Upper lobe of left lung (tissue), 6 donors: ENCODE data around the gene RHBDF1. TPM values are rescaled to one million over a fixed set of nuclear protein-coding genes. Genes with fewer than 3 reads are reported as not detected.
A peak's percentile ranks its signal among the peaks of the same experiment; 100 is the strongest.

ENCODE experiments used
- ATAC-seq, 2 donors: fragments of 200-7000 bp; cut with Tn5 transposase; one replicate each; pipeline ENCODE4 v1.9.1; 2022; ENCODE audit warnings: mild to moderate bottlenecking in 2 of 2, moderate library complexity in 2 of 2; ENCODE audit not compliant: low FRiP score in 2 of 2
- DNase-seq, 2 donors: peaks; one replicate each; pipeline ENCODE4 v3.0.0-alpha.2; 2019 to 2020
- H3K27ac ChIP-seq, 4 donors: fragments of 200-600 bp; sonication (generic); one replicate each; pipeline ENCODE4 v1.5.1; 2016 to 2019
- H3K27me3 ChIP-seq, 4 donors: fragments of 200-600 bp; sonication (generic); one replicate each; pipeline ENCODE4 v1.5.1; 2017 to 2019
- H3K36me3 ChIP-seq, 4 donors: fragments of 200-600 bp; sonication (generic); one replicate each; pipeline ENCODE4 v1.5.1; 2016 to 2019
- H3K4me1 ChIP-seq, 4 donors: fragments of 200-600 bp; sonication (generic); one replicate each; pipeline ENCODE4 v1.5.1; 2018 to 2019
- H3K4me3 ChIP-seq, 4 donors: fragments of 200-600 bp; sonication (generic); one replicate each; pipeline ENCODE4 v1.5.1; 2017 to 2019; ENCODE audit warnings: mild to moderate bottlenecking in 2 of 4, moderate library complexity in 1 of 4
- H3K9me3 ChIP-seq, 4 donors: fragments of 200-600 bp; sonication (generic); one replicate each; pipeline ENCODE4 v1.5.1; 2018 to 2019
- EP300 ChIP-seq, 4 donors: sonication (generic); formaldehyde crosslinking; IDR thresholded peaks; one replicate each; pipeline ENCODE4 v1.5.1; 2017; ENCODE audit warnings: antibody characterized with exemption in 4 of 4, control low read depth in 2 of 4
- POLR2A ChIP-seq, 4 donors: fragments of 450-650 bp; IDR thresholded peaks; one replicate each; pipeline ENCODE4 v1.5.1; 2016 to 2017; ENCODE audit warnings: antibody characterized with exemption in 4 of 4, mild to moderate bottlenecking in 2 of 4
- POLR2AphosphoS5 ChIP-seq, 2 donors: sonication (generic); formaldehyde crosslinking; IDR thresholded peaks; one replicate each; pipeline ENCODE4 v1.5.1; 2017; ENCODE audit warnings: antibody characterized with exemption in 2 of 2
- WGBS, 2 donors: methylation state at CpG; one replicate each; pipeline ENCODE4 v1.1.5; 2017 to 2018; 5-methylcytosine and 5-hydroxymethylcytosine counted together
- total RNA-seq, 6 donors: library from RNA; depleted of rRNA in 4 of 6; stranded (reverse); fragments of >200 nt in 4 of 6; gene quantifications; one replicate each; pipeline versions ENCODE4 v1.1.0 to v1.2.1, GENCODE V29; 2016 to 2021
- TF ChIP-seq, protein P1 (sequence below), 6 experiments: fragments of 450-650 bp in 4 of 6; fragments of 200-600 bp in 2 of 6; sonication (generic) in 2 of 6; IDR thresholded peaks; one replicate each; pipeline ENCODE4 v1.5.1; 2016 to 2019; ENCODE audit warnings: antibody characterized with exemption in 6 of 6
- donor health status: DM: no; HTN: no; CAD: no; lungs with moderate emphysema.
- donor health status: DM: no; HTN: yes; CAD: no; lungs with severe emphysema.

Gene RHBDF1
- total RNA-seq, 6 donors from 2014 or later, result 24.4 to 110 (median 46.3) TPM

DNA sequence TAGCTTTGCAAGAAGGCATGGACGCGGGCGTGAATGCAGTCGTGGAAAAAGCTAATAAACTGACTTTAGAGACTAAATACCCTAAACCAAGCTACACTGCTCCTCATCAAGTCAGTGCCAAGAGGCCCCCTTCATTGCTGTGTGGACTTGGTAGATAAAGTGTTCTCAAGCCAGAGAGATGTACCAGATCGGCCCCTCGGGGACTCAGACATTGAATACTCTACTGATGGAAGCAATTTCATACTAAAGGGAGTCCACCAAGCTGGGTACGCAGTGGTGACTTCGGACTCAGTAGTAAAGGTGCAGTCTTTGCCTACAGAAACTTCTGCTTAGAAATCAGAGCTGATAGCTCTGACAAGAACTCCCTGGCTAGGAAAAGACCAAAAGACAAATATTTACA, 27.8 kb downstream of the RHBDF1 start:
- TF ChIP-seq EP300 (IDR thresholded peaks at IDR 0.05), result no peak
- TF ChIP-seq, protein P1, sequence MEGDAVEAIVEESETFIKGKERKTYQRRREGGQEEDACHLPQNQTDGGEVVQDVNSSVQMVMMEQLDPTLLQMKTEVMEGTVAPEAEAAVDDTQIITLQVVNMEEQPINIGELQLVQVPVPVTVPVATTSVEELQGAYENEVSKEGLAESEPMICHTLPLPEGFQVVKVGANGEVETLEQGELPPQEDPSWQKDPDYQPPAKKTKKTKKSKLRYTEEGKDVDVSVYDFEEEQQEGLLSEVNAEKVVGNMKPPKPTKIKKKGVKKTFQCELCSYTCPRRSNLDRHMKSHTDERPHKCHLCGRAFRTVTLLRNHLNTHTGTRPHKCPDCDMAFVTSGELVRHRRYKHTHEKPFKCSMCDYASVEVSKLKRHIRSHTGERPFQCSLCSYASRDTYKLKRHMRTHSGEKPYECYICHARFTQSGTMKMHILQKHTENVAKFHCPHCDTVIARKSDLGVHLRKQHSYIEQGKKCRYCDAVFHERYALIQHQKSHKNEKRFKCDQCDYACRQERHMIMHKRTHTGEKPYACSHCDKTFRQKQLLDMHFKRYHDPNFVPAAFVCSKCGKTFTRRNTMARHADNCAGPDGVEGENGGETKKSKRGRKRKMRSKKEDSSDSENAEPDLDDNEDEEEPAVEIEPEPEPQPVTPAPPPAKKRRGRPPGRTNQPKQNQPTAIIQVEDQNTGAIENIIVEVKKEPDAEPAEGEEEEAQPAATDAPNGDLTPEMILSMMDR (IDR thresholded peaks at IDR 0.05), result no peak
- Histone ChIP-seq H3K36me3 (peaks cover 0 to 29% (median 11%) of the 10 kb centered on the region in 4 donors), H3K4me3 (no peak overlapping the region), H3K27me3 (no peaks in the 10 kb centered on the region), H3K27ac (no peak overlapping the region), H3K4me1 (peaks cover 0 to under 1% (median 0%) of the 10 kb centered on the region in 4 donors), H3K9me3 (no peaks in the 10 kb centered on the region)
- 96 to 97% methylated on average over 8 of the region's 8 CpGs for WGBS, 2 donors
- DNase-seq (no peak), ATAC-seq (no peak)

DNA sequence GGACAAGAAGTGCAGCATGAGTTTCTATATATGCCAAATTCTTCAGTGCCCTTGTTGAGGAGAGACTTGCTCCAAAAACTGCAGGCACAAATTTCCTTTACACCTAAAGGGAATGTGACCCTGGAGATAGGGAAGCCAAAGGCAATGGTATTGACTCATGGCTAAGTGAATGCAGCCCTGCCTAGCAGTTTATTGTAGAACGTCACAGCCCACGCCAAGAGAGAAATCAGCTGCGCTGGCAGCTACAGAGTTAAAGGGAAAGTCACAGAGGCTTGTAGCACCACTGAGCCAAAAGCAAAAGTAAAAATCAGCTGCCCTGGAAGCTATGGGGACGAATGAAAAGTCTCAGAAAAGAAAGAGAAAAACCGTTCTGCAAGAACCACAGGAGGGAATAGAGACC, 29.1 kb downstream of the RHBDF1 start:
- Histone ChIP-seq H3K9me3 (no peaks in the 10 kb centered on the region), H3K36me3 (peaks cover 0 to 28% (median 11%) of the 10 kb centered on the region in 4 donors), H3K27me3 (no peaks in the 10 kb centered on the region), H3K27ac (no peak overlapping the region), H3K4me3 (no peak overlapping the region), H3K4me1 (peaks cover 0 to 13% (median 6%) of the 10 kb centered on the region in 4 donors)
- ATAC-seq (no peak), DNase-seq (no peak)
- 77 to 83% methylated on average over 5 of the region's 5 CpGs for whole genome bisulfite sequencing, 2 donors
- TF ChIP-seq, protein P1 (IDR thresholded peaks at IDR 0.05), result no peak
- TF ChIP-seq EP300 (IDR thresholded peaks at IDR 0.05) (no peak), POLR2A (IDR thresholded peaks at IDR 0.05) (no peak), POLR2AphosphoS5 (IDR thresholded peaks at IDR 0.05) (no peak)

DNA sequence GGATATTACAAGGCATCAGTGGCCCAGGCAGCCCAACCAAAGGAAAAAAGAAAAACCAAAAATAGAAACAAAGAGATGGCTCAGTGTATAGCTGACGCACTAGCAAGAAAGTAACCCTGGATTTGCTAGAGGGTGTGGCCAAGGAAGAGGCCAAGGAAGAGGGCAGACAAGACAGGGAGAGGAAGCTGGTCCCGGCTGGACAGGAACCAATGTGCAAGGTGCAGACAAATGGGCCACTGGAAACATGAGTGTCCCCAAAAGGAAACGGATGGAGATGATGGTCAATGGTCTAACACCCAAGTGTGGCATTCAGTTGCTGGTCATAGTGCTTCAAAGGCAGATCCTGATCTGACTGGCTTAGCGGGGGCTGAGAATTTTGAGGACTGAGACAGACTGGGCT, 29.7 kb downstream of the RHBDF1 start:
- H3K9me3 ChIP-seq, result no peaks in the 10 kb centered on the region
- no peak overlapping the region for H3K27ac ChIP-seq
- H3K4me1 ChIP-seq, result peaks cover 0 to 13% (median 7%) of the 10 kb centered on the region in 4 donors
- peaks cover 0 to 25% (median 11%) of the 10 kb centered on the region in 4 donors for H3K36me3 ChIP-seq
- DNase-seq (no peak), ATAC-seq (no peak)
- TF ChIP-seq POLR2AphosphoS5 (IDR thresholded peaks at IDR 0.05) (no peak), POLR2A (IDR thresholded peaks at IDR 0.05) (no peak), EP300 (IDR thresholded peaks at IDR 0.05) (no peak)
- TF ChIP-seq, protein P1 (IDR thresholded peaks at IDR 0.05), result no peak
- H3K27me3 ChIP-seq, result no peaks in the 10 kb centered on the region
- 81 to 85% methylated on average over 4 of the region's 4 CpGs for WGBS, 2 donors
- no peak overlapping the region for H3K4me3 ChIP-seq

DNA sequence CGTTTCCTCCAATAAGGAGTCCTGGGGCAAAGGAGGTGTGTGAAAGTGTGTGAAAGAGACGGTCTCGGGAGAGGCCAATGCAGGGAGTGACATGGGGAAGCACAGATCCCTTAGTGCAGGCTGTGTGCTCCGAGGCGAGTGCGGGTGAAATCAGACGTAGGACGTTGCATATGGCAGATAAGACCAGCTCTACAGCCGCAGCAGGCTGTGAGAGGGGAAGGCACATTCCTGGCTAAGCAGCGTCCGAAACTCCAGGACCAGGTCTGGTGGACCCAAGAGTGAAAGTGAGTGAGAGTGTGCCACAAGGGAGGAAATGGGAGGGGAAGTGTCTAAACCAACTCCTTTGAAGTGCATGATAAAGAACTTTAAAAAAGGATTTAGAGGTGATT, 30.4 kb downstream of the RHBDF1 start:
- DNase-seq, result no peak
- no peak overlapping the region for H3K4me3 ChIP-seq
- no peaks in the 10 kb centered on the region for H3K27me3 ChIP-seq
- no peak for TF ChIP-seq POLR2AphosphoS5 (IDR thresholded peaks at IDR 0.05)
- TF ChIP-seq, protein P1 (IDR thresholded peaks at IDR 0.05), result no peak
- TF ChIP-seq POLR2A (IDR thresholded peaks at IDR 0.05), result no peak
- no peak for TF ChIP-seq EP300 (IDR thresholded peaks at IDR 0.05)
- peaks cover 0 to 21% (median 7%) of the 10 kb centered on the region in 4 donors for H3K36me3 ChIP-seq
- H3K4me1 ChIP-seq, result peaks cover 0 to 13% (median 7%) of the 10 kb centered on the region in 4 donors
- H3K27ac ChIP-seq, result no peak overlapping the region
- H3K9me3 ChIP-seq, result no peaks in the 10 kb centered on the region
- 91 to 93% methylated on average over 11 of the region's 11 CpGs for WGBS, 2 donors
- ATAC-seq, result no peak

DNA sequence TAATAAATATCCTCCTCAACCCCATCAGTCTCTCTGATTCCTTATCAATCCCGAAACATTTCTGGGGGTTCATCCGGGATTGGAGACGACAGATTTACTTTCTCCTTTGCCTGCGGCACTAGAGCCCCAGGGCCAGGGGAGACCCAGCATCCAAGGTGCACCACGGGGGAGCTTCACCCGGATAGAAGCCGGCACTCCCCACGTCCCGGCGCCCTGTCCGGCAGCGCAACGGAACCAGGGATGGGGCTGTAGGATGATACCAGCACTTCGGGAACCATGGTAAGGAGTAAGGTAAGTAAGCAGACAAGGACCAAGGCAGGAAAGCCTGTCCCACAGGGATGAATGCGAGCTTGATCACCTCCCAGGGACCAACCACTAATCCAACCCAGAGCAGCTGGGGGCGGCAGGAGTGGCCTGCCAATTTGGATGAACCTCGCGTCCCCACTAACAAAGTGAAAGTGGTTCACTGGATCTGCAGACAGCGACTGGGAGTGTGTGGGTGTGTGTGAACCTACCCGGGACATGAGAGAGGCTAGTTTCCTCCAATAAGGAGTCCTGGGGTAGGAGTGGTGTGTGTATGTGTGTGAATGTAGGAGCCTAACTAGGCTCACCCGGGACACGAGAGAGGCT, 30.9 kb downstream of the RHBDF1 start:
- DNase-seq (peak in 1 of 2 donors; percentile 56), ATAC-seq (peak in 1 of 2 donors; percentile 62)
- 92 to 94% methylated on average over 20 to 22 of the region's 22 CpGs for WGBS, 2 donors

More for the DNA sequence above, 30.9 kb downstream of the RHBDF1 start:
- Histone ChIP-seq H3K27me3 (no peaks in the 10 kb centered on the region), H3K4me3 (no peak overlapping the region), H3K4me1 (peaks cover 0 to 13% (median 7%) of the 10 kb centered on the region in 4 donors), H3K36me3 (peaks cover 0 to 18% (median 6%) of the 10 kb centered on the region in 4 donors), H3K9me3 (no peaks in the 10 kb centered on the region), H3K27ac (no peak overlapping the region)
- TF ChIP-seq POLR2A (IDR thresholded peaks at IDR 0.05), result no peak
- TF ChIP-seq EP300 (IDR thresholded peaks at IDR 0.05), result no peak
- no peak for TF ChIP-seq POLR2AphosphoS5 (IDR thresholded peaks at IDR 0.05)
- TF ChIP-seq, protein P1 (IDR thresholded peaks at IDR 0.05), result no peak
